ENCODE measurements around the gene FOXD1.

Gene FOXD1

DNA sequence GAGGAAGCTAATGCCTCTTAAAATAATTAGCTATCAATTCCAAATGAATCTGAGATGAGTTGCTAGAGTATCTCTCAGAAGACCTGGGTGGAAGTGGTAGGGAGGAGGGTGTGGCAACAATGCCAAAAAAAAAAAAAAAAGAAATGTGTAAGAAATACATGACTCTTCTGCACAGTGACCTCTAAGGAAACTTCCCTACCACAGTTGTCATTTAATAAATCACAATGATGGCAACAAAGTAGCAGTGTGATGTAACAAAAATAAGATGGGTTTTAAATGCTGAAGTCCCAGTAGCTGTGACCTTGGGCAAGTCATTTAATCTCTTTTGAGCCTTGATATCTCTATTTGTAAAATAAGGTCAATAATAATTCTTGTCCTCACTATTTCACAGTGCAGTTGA is 7.2 kb downstream of the FOXD1 start:
- Histone ChIP-seq H3K4me1 (ENCODE audit: insufficient read depth, poor library complexity, severe bottlenecking) (peaks cover 27% of the 10 kb centered on the region), H3K36me3 (ENCODE audit: low read depth) (peaks cover 11% of the 10 kb centered on the region; the same call in 1 of the 2 replicates), H3K27me3 (ENCODE audit: insufficient read depth, poor library complexity, severe bottlenecking) (no peaks in the 10 kb centered on the region), H3K27ac (ENCODE audit: poor library complexity, severe bottlenecking) (no peak overlapping the region), H3K4me3 (ENCODE audit: severe bottlenecking) (no peak overlapping the region), H3K9me3 (ENCODE audit: severe bottlenecking) (no peaks in the 10 kb centered on the region)
- TF ChIP-seq, protein P1, sequence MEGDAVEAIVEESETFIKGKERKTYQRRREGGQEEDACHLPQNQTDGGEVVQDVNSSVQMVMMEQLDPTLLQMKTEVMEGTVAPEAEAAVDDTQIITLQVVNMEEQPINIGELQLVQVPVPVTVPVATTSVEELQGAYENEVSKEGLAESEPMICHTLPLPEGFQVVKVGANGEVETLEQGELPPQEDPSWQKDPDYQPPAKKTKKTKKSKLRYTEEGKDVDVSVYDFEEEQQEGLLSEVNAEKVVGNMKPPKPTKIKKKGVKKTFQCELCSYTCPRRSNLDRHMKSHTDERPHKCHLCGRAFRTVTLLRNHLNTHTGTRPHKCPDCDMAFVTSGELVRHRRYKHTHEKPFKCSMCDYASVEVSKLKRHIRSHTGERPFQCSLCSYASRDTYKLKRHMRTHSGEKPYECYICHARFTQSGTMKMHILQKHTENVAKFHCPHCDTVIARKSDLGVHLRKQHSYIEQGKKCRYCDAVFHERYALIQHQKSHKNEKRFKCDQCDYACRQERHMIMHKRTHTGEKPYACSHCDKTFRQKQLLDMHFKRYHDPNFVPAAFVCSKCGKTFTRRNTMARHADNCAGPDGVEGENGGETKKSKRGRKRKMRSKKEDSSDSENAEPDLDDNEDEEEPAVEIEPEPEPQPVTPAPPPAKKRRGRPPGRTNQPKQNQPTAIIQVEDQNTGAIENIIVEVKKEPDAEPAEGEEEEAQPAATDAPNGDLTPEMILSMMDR (IDR thresholded peaks at IDR 0.05; ENCODE audit: poor library complexity, severe bottlenecking) = no peak
- DNase-seq (ENCODE audit: low spot score) (no peak), ATAC-seq (ENCODE audit: low read depth) (no peak)

- Histone ChIP-seq H3K4me3 (ENCODE audit: severe bottlenecking) (no peak overlapping the region), H3K9me3 (ENCODE audit: severe bottlenecking) (no peaks in the 10 kb centered on the region), H3K4me1 (ENCODE audit: insufficient read depth, poor library complexity, severe bottlenecking) (peaks cover 17% of the 10 kb centered on the region), H3K27me3 (ENCODE audit: insufficient read depth, poor library complexity, severe bottlenecking) (no peaks in the 10 kb centered on the region), H3K36me3 (ENCODE audit: low read depth) (peaks cover 8% of the 10 kb centered on the region; the same call in 1 of the 2 replicates), H3K27ac (ENCODE audit: poor library complexity, severe bottlenecking) (no peak overlapping the region)
- TF ChIP-seq, protein P1 (IDR thresholded peaks at IDR 0.05; ENCODE audit: poor library complexity, severe bottlenecking) = no peak
- DNase-seq (ENCODE audit: low spot score) (no peak), ATAC-seq (ENCODE audit: low read depth) (no peak)
Observed at GRCh38 chr5:73440262-73440661, 8.3 kb downstream of the FOXD1 start.

DNA sequence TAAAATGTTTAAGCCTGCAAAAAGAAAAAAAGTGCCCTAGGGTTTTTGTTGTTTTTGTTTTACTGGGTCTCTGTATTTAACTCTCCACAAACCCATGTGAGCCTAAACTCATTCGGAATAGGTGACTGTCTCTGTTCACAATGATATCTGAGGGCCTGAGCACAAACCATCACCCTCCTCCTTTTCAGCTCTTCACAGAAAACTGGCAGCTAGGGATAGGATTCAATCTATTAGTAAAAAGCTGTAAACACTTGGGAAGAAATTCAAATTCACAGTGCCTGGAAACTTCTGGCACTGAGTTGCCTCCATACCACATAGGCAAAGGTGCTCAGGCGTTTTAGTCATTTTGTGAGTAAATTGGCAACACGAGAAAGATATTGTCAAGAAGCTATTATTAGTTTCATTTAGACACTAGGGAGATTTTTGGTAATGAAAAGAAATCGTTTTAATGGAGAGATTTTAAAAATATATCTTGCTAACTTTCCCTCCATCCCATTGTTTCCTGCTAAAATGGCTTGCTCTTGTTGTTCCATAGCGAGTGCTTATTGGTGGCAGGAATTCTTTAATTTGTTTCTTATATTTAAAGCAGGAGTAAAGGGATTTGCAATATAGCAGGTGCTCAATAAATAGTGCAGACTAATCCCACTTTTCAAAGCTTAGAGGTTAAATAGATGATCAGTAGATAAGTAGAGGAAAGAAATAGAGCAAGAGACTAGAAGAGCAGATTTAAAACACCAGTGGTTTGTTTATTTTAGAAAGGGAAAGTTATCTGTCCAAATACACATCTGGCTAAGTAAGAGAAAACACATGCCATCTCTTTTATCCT is 9.7 kb downstream of the FOXD1 start:
- Histone ChIP-seq H3K4me1 (ENCODE audit: insufficient read depth, poor library complexity, severe bottlenecking) (peaks cover 15% of the 10 kb centered on the region), H3K36me3 (ENCODE audit: low read depth) (no peaks in the 10 kb centered on the region), H3K4me3 (ENCODE audit: severe bottlenecking) (no peak overlapping the region), H3K27me3 (ENCODE audit: insufficient read depth, poor library complexity, severe bottlenecking) (no peaks in the 10 kb centered on the region), H3K27ac (ENCODE audit: poor library complexity, severe bottlenecking) (no peak overlapping the region), H3K9me3 (ENCODE audit: severe bottlenecking) (no peaks in the 10 kb centered on the region)
- no peak for DNase-seq (ENCODE audit: low spot score)
- ATAC-seq (ENCODE audit: low read depth) = no peak
- TF ChIP-seq, protein P1 (IDR thresholded peaks at IDR 0.05; ENCODE audit: poor library complexity, severe bottlenecking) = no peak

- DNase-seq (ENCODE audit: low spot score) (no peak), ATAC-seq (ENCODE audit: low read depth) (no peak)
- no peaks in the 10 kb centered on the region for H3K9me3 ChIP-seq (ENCODE audit: severe bottlenecking)
- peak overlapping the region; percentile 31 for H3K4me3 ChIP-seq (ENCODE audit: severe bottlenecking)
- peak overlapping the region; percentile 5 for H3K27ac ChIP-seq (ENCODE audit: poor library complexity, severe bottlenecking)
- TF ChIP-seq, protein P1 (IDR thresholded peaks at IDR 0.05; ENCODE audit: poor library complexity, severe bottlenecking) = peak; percentile 60
- H3K36me3 ChIP-seq (ENCODE audit: low read depth) = no peaks in the 10 kb centered on the region
- H3K27me3 ChIP-seq (ENCODE audit: insufficient read depth, poor library complexity, severe bottlenecking) = no peaks in the 10 kb centered on the region
- H3K4me1 ChIP-seq (ENCODE audit: insufficient read depth, poor library complexity, severe bottlenecking) = peaks cover 15% of the 10 kb centered on the region
Observed at GRCh38 chr5:73437777-73438644, 10.6 kb downstream of the FOXD1 start.
